Measurements from ENCODE around the gene KIRREL1. TPM values are rescaled to one million over a fixed set of nuclear protein-coding genes. Genes with fewer than 3 reads are reported as not detected.
A peak's percentile ranks its signal among the peaks of the same experiment; 100 is the strongest.

The KIRREL1 gene
- total and polyA plus RNA-seq, 2 experiments from 2014 or later: 5.1 to 35.2 TPM

DNA sequence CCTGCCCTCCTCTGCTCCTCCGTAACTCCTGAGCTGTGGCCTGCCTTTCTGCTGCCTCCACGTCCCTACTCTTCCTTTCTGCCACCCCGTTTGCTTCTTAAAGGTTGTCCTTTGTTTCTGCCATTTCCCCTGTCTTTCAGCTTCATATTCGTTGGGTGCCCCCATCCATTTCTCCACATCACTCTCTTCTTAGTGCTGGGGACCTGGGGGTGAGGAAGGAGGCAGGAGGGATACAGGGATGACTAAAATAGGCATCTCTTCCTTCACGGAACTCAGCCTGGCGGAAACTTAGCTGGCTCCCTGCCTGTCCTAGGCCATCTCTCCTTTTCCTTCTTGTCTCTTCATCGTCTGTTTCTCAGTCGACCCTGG, 120.3 kb downstream of the KIRREL1 start (continued):
- TF ChIP-seq, protein P1, sequence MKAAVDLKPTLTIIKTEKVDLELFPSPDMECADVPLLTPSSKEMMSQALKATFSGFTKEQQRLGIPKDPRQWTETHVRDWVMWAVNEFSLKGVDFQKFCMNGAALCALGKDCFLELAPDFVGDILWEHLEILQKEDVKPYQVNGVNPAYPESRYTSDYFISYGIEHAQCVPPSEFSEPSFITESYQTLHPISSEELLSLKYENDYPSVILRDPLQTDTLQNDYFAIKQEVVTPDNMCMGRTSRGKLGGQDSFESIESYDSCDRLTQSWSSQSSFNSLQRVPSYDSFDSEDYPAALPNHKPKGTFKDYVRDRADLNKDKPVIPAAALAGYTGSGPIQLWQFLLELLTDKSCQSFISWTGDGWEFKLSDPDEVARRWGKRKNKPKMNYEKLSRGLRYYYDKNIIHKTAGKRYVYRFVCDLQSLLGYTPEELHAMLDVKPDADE (IDR thresholded peaks at IDR 0.05): no peak
- TF ChIP-seq, protein P2, sequence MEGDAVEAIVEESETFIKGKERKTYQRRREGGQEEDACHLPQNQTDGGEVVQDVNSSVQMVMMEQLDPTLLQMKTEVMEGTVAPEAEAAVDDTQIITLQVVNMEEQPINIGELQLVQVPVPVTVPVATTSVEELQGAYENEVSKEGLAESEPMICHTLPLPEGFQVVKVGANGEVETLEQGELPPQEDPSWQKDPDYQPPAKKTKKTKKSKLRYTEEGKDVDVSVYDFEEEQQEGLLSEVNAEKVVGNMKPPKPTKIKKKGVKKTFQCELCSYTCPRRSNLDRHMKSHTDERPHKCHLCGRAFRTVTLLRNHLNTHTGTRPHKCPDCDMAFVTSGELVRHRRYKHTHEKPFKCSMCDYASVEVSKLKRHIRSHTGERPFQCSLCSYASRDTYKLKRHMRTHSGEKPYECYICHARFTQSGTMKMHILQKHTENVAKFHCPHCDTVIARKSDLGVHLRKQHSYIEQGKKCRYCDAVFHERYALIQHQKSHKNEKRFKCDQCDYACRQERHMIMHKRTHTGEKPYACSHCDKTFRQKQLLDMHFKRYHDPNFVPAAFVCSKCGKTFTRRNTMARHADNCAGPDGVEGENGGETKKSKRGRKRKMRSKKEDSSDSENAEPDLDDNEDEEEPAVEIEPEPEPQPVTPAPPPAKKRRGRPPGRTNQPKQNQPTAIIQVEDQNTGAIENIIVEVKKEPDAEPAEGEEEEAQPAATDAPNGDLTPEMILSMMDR (conservative IDR thresholded peaks at IDR 0.05; ENCODE audit: low read depth in 2 of 2): no peak

DNA sequence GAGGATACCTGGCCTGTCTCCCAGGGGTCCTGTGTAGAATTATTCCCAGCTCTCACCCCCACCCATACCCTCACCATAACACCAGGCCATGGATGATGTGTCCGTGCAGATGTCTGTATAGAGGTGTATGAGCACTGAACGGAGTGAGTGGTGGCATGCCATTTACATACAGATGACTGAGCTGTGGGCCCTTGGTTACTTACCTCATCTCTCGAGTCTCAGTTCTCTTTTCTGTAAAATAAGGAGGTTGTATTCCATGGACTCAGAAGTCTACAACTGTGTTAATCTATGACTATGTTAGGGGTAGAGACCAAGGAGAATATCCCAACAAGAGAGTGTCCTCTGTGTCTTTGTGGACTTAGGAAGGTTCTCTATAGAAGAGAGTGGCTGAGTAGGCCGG, 121.7 kb downstream of the KIRREL1 start:
- ATAC-seq (no peak), DNase-seq (ENCODE audit: low spot score) (no peak)
- Mint-ChIP-seq H3K27me3 (ENCODE audit: insufficient read depth, low read depth, poor library complexity) (peaks cover 40% of the 10 kb centered on the region), H3K4me1 (peaks cover 33% of the 10 kb centered on the region), H3K4me3 (no peak overlapping the region), H3K27ac (no peak overlapping the region), H3K36me3 (ENCODE audit: low read depth) (peaks cover 3% of the 10 kb centered on the region; the same call in 2 of the 3 replicates), H3K9me3 (peaks cover 3% of the 10 kb centered on the region; the same call in 2 of the 3 replicates)
- H3K27me3 ChIP-seq (ENCODE audit: insufficient read depth): peaks cover 26% of the 10 kb centered on the region
- no peaks in the 10 kb centered on the region for H3K79me2 ChIP-seq (replicated peaks; ENCODE audit: insufficient read depth)
- H3K4me1 ChIP-seq (ENCODE audit: insufficient read depth): peaks cover 30% of the 10 kb centered on the region
- no peak overlapping the region for H2AFZ ChIP-seq
- no peak overlapping the region for H3K27ac ChIP-seq (ENCODE audit: low read depth)
- no peaks in the 10 kb centered on the region for H3K36me3 ChIP-seq (ENCODE audit: insufficient read depth)
- H3K9me2 ChIP-seq (ENCODE audit: insufficient read depth): no peaks in the 10 kb centered on the region
- TF ChIP-seq STAT1 (IDR thresholded peaks at IDR 0.05; ENCODE audit: unreplicated experiment): no peak
- TF ChIP-seq, protein P2 (conservative IDR thresholded peaks at IDR 0.05; ENCODE audit: low read depth in 2 of 2): no peak
- H4K20me1 ChIP-seq (replicated peaks; ENCODE audit: insufficient read depth): no peaks in the 10 kb centered on the region
- no peak overlapping the region for H3K4me3 ChIP-seq
- H3K4me2 ChIP-seq: no peak overlapping the region
- peaks cover 14% of the 10 kb centered on the region for H3F3A ChIP-seq (replicated peaks; ENCODE audit: low read depth)

DNA sequence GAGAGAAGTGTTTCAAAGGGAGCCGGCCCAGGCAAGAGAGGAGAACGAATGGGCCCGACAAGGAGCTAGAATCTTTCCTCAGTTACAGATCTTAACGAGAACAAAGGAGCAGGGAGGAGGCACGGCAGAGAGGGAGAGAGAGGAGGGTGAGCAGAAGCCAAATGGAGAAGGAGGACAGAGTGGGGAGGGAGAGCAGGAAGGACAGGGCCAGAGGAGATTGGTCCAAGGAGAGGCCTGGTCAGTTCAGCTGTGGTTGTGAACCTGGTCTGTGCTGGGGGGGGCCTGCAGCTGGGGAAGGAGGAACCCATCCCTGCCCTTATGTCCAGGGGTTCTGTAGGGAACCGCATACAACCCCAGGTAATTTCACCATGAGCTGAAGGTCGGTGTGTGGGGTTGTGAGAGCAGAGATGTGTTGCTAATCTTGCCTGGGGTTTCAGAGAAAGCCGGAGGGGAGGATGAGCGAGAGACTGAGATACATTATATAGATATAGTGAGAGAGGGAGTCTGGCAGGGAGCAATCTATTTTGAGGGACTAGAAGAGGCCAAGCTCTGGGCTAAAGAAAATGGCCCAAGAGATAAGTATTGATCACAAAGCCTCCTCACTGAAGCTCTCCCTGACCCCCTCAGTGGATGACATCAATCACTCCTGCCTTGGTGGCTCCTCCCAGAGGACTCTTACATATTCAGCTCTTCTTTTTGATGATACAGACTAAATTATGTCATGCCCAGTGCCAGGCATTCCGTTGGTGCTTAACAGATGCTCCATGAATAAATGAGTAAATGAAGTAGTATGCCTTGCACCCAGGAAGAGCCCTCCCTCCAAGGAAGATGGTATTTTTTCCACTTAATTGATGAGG, 123.1 kb downstream of the KIRREL1 start:
- Histone ChIP-seq H3K4me1 (ENCODE audit: insufficient read depth) (peaks cover 37% of the 10 kb centered on the region), H3K36me3 (ENCODE audit: insufficient read depth) (no peaks in the 10 kb centered on the region), H2AFZ (peak overlapping the region; percentile 72; the same call in 1 of the 2 replicates), H3K9me2 (ENCODE audit: insufficient read depth) (no peaks in the 10 kb centered on the region), H3F3A (replicated peaks; ENCODE audit: low read depth) (peaks cover 14% of the 10 kb centered on the region), H3K27me3 (ENCODE audit: insufficient read depth) (peaks cover 25% of the 10 kb centered on the region), H3K4me2 (no peak overlapping the region), H3K4me3 (no peak overlapping the region), H3K79me2 (replicated peaks; ENCODE audit: insufficient read depth) (no peaks in the 10 kb centered on the region), H4K20me1 (replicated peaks; ENCODE audit: insufficient read depth) (no peaks in the 10 kb centered on the region), H3K27ac (ENCODE audit: low read depth) (no peak overlapping the region)
- H3K9me3 Mint-ChIP-seq: peaks cover 3% of the 10 kb centered on the region; the same call in 2 of the 3 replicates
- H3K27me3 Mint-ChIP-seq (ENCODE audit: insufficient read depth, low read depth, poor library complexity): peaks cover 39% of the 10 kb centered on the region
- H3K27ac Mint-ChIP-seq: no peak overlapping the region
- H3K36me3 Mint-ChIP-seq (ENCODE audit: low read depth): peaks cover 3% of the 10 kb centered on the region; the same call in 2 of the 3 replicates
- ATAC-seq: no peak
- H3K4me3 Mint-ChIP-seq: no peak overlapping the region
- peaks cover 45% of the 10 kb centered on the region for H3K4me1 Mint-ChIP-seq
- no peak for DNase-seq (ENCODE audit: low spot score)
- TF ChIP-seq ZNF114 (CRISPR knock-in tag; IDR thresholded peaks at IDR 0.05) (no peak), EZH2phosphoT487 (IDR thresholded peaks at IDR 0.05; ENCODE audit: unreplicated experiment) (no peak)
- TF ChIP-seq, protein P3, sequence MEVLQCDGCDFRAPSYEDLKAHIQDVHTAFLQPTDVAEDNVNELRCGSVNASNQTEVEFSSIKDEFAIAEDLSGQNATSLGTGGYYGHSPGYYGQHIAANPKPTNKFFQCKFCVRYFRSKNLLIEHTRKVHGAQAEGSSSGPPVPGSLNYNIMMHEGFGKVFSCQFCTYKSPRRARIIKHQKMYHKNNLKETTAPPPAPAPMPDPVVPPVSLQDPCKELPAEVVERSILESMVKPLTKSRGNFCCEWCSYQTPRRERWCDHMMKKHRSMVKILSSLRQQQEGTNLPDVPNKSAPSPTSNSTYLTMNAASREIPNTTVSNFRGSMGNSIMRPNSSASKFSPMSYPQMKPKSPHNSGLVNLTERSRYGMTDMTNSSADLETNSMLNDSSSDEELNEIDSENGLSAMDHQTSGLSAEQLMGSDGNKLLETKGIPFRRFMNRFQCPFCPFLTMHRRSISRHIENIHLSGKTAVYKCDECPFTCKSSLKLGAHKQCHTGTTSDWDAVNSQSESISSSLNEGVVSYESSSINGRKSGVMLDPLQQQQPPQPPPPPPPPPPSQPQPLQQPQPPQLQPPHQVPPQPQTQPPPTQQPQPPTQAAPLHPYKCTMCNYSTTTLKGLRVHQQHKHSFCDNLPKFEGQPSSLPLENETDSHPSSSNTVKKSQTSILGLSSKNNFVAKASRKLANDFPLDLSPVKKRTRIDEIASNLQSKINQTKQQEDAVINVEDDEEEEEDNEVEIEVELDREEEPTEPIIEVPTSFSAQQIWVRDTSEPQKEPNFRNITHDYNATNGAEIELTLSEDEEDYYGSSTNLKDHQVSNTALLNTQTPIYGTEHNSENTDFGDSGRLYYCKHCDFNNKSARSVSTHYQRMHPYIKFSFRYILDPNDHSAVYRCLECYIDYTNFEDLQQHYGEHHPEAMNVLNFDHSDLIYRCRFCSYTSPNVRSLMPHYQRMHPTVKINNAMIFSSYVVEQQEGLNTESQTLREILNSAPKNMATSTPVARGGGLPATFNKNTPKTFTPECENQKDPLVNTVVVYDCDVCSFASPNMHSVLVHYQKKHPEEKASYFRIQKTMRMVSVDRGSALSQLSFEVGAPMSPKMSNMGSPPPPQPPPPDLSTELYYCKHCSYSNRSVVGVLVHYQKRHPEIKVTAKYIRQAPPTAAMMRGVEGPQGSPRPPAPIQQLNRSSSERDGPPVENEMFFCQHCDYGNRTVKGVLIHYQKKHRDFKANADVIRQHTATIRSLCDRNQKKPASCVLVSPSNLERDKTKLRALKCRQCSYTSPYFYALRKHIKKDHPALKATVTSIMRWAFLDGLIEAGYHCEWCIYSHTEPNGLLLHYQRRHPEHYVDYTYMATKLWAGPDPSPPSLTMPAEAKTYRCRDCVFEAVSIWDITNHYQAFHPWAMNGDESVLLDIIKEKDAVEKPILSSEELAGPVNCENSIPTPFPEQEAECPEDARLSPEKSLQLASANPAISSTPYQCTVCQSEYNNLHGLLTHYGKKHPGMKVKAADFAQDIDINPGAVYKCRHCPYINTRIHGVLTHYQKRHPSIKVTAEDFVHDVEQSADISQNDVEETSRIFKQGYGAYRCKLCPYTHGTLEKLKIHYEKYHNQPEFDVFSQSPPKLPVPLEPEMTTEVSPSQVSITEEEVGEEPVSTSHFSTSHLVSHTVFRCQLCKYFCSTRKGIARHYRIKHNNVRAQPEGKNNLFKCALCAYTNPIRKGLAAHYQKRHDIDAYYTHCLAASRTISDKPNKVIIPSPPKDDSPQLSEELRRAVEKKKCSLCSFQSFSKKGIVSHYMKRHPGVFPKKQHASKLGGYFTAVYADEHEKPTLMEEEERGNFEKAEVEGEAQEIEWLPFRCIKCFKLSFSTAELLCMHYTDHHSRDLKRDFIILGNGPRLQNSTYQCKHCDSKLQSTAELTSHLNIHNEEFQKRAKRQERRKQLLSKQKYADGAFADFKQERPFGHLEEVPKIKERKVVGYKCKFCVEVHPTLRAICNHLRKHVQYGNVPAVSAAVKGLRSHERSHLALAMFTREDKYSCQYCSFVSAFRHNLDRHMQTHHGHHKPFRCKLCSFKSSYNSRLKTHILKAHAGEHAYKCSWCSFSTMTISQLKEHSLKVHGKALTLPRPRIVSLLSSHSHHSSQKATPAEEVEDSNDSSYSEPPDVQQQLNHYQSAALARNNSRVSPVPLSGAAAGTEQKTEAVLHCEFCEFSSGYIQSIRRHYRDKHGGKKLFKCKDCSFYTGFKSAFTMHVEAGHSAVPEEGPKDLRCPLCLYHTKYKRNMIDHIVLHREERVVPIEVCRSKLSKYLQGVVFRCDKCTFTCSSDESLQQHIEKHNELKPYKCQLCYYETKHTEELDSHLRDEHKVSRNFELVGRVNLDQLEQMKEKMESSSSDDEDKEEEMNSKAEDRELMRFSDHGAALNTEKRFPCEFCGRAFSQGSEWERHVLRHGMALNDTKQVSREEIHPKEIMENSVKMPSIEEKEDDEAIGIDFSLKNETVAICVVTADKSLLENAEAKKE (CRISPR knock-in tag; IDR thresholded peaks at IDR 0.05): no peak

Measured in GM23338 (cell line).